ENCODE results near the gene CNTNAP2.

Gene CNTNAP2

DNA sequence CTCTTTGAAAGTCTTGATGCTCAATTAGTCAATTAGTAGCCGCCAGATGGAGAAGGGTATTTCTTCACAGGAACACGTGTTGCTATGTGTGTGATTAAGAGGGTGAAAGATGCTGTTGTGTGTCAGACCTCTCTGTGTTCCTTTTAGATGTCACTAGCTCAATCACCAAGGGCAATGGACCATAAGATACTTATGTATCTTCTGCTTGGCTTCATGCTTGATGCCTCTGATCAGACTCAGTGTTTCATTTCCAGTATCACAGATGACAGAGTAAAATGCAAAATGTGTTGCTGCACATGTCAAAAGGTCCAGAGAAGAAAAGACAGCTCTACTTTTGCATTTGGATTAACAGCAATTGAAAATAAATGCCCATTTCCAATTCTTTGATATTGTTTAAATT lies 865.9 kb downstream of the CNTNAP2 start:
- H3K4me1 ChIP-seq (ENCODE audit: control insufficient read depth in 1 of 2, insufficient read depth in 2 of 2, low read length in 2 of 2): no peaks in the 10 kb centered on the region
- H4K12ac ChIP-seq (ENCODE audit: low read depth, low read length): no peak overlapping the region
- no peak overlapping the region for H2BK120ac ChIP-seq (ENCODE audit: insufficient read depth, low read length, poor library complexity)
- no peak overlapping the region for H2BK12ac ChIP-seq (ENCODE audit: low read length)
- no peak overlapping the region for H3K27ac ChIP-seq (ENCODE audit: low read depth, low read length)
- no peak overlapping the region for H2AK5ac ChIP-seq (ENCODE audit: low read length)
- no peak overlapping the region for H3K4me2 ChIP-seq (ENCODE audit: low read length)
- no peak overlapping the region for H4K91ac ChIP-seq (ENCODE audit: low read depth, low read length)
- DNase-seq: no peak
- WGBS (ENCODE audit: extremely low coverage, insufficient coverage, insufficient read length): no CpG with 5 or more reads among the region's 2 CpGs
- H3K23ac ChIP-seq (ENCODE audit: low read length): no peak overlapping the region
- H2AFZ ChIP-seq (ENCODE audit: insufficient read depth, low read length, poor library complexity): no peak overlapping the region
- no peak overlapping the region for H3K14ac ChIP-seq (ENCODE audit: low read length)
- H3K9ac ChIP-seq (ENCODE audit: low read length): no peak overlapping the region
- no peaks in the 10 kb centered on the region for H3K79me2 ChIP-seq (ENCODE audit: control insufficient read depth, insufficient read depth, low read length, poor library complexity)
- H4K8ac ChIP-seq (ENCODE audit: low read depth, low read length): no peak overlapping the region
- no peak overlapping the region for H3K4me3 ChIP-seq (ENCODE audit: low read depth, low read length)
- H3K4ac ChIP-seq (ENCODE audit: low read depth, low read length): no peak overlapping the region
- H3K18ac ChIP-seq (ENCODE audit: low read length): no peak overlapping the region
- no peaks in the 10 kb centered on the region for H3K79me1 ChIP-seq (ENCODE audit: low read length)
- H3K9me3 ChIP-seq (ENCODE audit: insufficient read depth, low read depth, low read length): no peaks in the 10 kb centered on the region
- H3K27me3 ChIP-seq (ENCODE audit: insufficient read depth, low read length): no peaks in the 10 kb centered on the region
- H2BK5ac ChIP-seq (ENCODE audit: low read depth, low read length, poor library complexity): no peak overlapping the region
- H3K36me3 ChIP-seq (ENCODE audit: control insufficient read depth in 1 of 2, insufficient read depth in 2 of 2, low read length in 2 of 2): no peaks in the 10 kb centered on the region

DNA sequence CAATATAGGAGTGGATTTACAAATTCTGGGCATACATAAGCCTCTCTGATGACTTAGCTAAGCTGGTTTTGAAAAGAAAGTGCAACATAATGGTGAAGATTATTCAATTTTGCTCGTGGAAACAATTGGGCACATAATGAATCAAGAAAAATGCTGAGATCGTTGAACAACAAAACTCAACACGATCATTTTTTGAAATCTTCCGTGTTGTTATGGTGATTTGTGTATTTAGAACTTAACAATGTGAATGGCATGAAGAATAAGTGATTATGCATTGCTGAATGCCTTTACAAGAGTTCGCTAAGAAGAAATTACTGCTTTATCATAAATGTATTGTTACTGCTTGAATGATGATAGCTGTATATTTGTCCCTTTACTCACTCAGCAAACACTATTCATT lies 875.0 kb downstream of the CNTNAP2 start:
- no peak for DNase-seq
- no peak overlapping the region for H4K91ac ChIP-seq (ENCODE audit: low read depth, low read length)
- no peaks in the 10 kb centered on the region for H3K4me1 ChIP-seq (ENCODE audit: control insufficient read depth in 1 of 2, insufficient read depth in 2 of 2, low read length in 2 of 2)
- no peak overlapping the region for H3K4me2 ChIP-seq (ENCODE audit: low read length)
- no peak overlapping the region for H2BK120ac ChIP-seq (ENCODE audit: insufficient read depth, low read length, poor library complexity)
- H3K79me1 ChIP-seq (ENCODE audit: low read length): no peaks in the 10 kb centered on the region
- H2AK5ac ChIP-seq (ENCODE audit: low read length): no peak overlapping the region
- H3K4ac ChIP-seq (ENCODE audit: low read depth, low read length): no peak overlapping the region
- H2AFZ ChIP-seq (ENCODE audit: insufficient read depth, low read length, poor library complexity): no peak overlapping the region
- no CpG with 5 or more reads among the region's 5 CpGs for WGBS (ENCODE audit: extremely low coverage, insufficient coverage, insufficient read length)
- H3K14ac ChIP-seq (ENCODE audit: low read length): no peak overlapping the region
- no peak overlapping the region for H3K9ac ChIP-seq (ENCODE audit: low read length)
- H3K27ac ChIP-seq (ENCODE audit: low read depth, low read length): no peak overlapping the region
- H3K23ac ChIP-seq (ENCODE audit: low read length): no peak overlapping the region
- H3K9me3 ChIP-seq (ENCODE audit: insufficient read depth, low read depth, low read length): no peaks in the 10 kb centered on the region
- no peak overlapping the region for H2BK5ac ChIP-seq (ENCODE audit: low read depth, low read length, poor library complexity)
- no peaks in the 10 kb centered on the region for H3K79me2 ChIP-seq (ENCODE audit: control insufficient read depth, insufficient read depth, low read length, poor library complexity)
- no peak overlapping the region for H4K12ac ChIP-seq (ENCODE audit: low read depth, low read length)
- no peak overlapping the region for H3K18ac ChIP-seq (ENCODE audit: low read length)
- no peak overlapping the region for H2BK12ac ChIP-seq (ENCODE audit: low read length)
- no peak overlapping the region for H4K8ac ChIP-seq (ENCODE audit: low read depth, low read length)
- H3K36me3 ChIP-seq (ENCODE audit: control insufficient read depth in 1 of 2, insufficient read depth in 2 of 2, low read length in 2 of 2): no peaks in the 10 kb centered on the region
- no peak overlapping the region for H3K4me3 ChIP-seq (ENCODE audit: low read depth, low read length)
- H3K27me3 ChIP-seq (ENCODE audit: insufficient read depth, low read length): no peaks in the 10 kb centered on the region

DNA sequence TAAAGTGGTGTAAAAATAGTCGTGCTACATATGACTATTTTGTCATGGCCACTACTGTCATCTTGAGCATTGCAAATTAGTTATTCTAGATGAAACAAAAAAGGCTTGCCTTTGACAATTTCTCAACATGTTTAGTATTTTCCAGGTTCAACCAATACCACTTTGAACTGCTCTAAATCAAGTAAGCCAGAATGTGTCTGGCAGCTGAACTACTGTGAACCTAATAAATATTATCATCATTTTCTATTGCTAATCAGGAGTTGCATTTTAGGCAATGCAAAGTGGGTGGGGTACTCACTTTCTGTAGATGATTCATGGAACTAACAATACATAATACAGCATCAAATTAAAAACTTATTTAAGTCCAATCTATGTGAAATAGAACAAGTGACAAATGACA lies 877.2 kb downstream of the CNTNAP2 start:
- H3K4ac ChIP-seq (ENCODE audit: low read depth, low read length): no peak overlapping the region
- no peaks in the 10 kb centered on the region for H3K4me1 ChIP-seq (ENCODE audit: control insufficient read depth in 1 of 2, insufficient read depth in 2 of 2, low read length in 2 of 2)
- no peak overlapping the region for H3K9ac ChIP-seq (ENCODE audit: low read length)
- H3K18ac ChIP-seq (ENCODE audit: low read length): no peak overlapping the region
- no peak overlapping the region for H3K4me3 ChIP-seq (ENCODE audit: low read depth, low read length)
- H3K27ac ChIP-seq (ENCODE audit: low read depth, low read length): no peak overlapping the region
- no peak for DNase-seq
- no peaks in the 10 kb centered on the region for H3K79me2 ChIP-seq (ENCODE audit: control insufficient read depth, insufficient read depth, low read length, poor library complexity)
- H4K8ac ChIP-seq (ENCODE audit: low read depth, low read length): no peak overlapping the region
- H2AK5ac ChIP-seq (ENCODE audit: low read length): no peak overlapping the region
- H3K4me2 ChIP-seq (ENCODE audit: low read length): no peak overlapping the region
- H3K9me3 ChIP-seq (ENCODE audit: insufficient read depth, low read depth, low read length): no peaks in the 10 kb centered on the region
- H3K27me3 ChIP-seq (ENCODE audit: insufficient read depth, low read length): no peaks in the 10 kb centered on the region
- H3K79me1 ChIP-seq (ENCODE audit: low read length): no peaks in the 10 kb centered on the region
- WGBS (ENCODE audit: extremely low coverage, insufficient coverage, insufficient read length): no CpG with 5 or more reads among the region's 1 CpG
- no peak overlapping the region for H2BK12ac ChIP-seq (ENCODE audit: low read length)
- no peak overlapping the region for H4K12ac ChIP-seq (ENCODE audit: low read depth, low read length)
- H3K36me3 ChIP-seq (ENCODE audit: control insufficient read depth in 1 of 2, insufficient read depth in 2 of 2, low read length in 2 of 2): no peaks in the 10 kb centered on the region
- no peak overlapping the region for H4K91ac ChIP-seq (ENCODE audit: low read depth, low read length)
- H2BK120ac ChIP-seq (ENCODE audit: insufficient read depth, low read length, poor library complexity): no peak overlapping the region
- no peak overlapping the region for H2BK5ac ChIP-seq (ENCODE audit: low read depth, low read length, poor library complexity)
- no peak overlapping the region for H2AFZ ChIP-seq (ENCODE audit: insufficient read depth, low read length, poor library complexity)
- no peak overlapping the region for H3K14ac ChIP-seq (ENCODE audit: low read length)
- no peak overlapping the region for H3K23ac ChIP-seq (ENCODE audit: low read length)

DNA sequence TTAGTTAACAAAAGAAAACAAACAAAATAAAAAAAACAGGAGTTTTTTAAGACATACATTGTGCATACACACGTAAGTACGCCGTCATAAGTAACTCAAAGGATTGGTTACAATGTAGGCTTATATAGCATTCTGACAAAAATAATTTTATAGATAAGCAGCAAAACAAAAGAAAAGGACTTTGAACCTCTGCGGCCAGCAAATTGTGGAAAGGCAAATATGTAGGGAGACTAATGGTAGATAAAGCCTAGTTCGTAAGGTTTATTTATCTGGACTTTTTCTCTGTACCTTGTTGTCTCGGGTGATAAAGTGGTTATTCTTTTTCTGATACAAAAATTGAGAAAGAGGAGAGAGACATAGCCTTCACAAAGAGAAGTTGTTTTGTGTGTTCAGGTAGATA lies 891.9 kb downstream of the CNTNAP2 start:
- Histone ChIP-seq H3K9me3 (ENCODE audit: insufficient read depth, low read depth, low read length) (no peaks in the 10 kb centered on the region), H3K23ac (ENCODE audit: low read length) (no peak overlapping the region), H2BK12ac (ENCODE audit: low read length) (no peak overlapping the region), H2BK120ac (ENCODE audit: insufficient read depth, low read length, poor library complexity) (no peak overlapping the region), H3K18ac (ENCODE audit: low read length) (no peak overlapping the region), H2BK5ac (ENCODE audit: low read depth, low read length, poor library complexity) (no peak overlapping the region), H3K4ac (ENCODE audit: low read depth, low read length) (no peak overlapping the region), H3K4me2 (ENCODE audit: low read length) (no peak overlapping the region), H4K12ac (ENCODE audit: low read depth, low read length) (no peak overlapping the region), H3K27me3 (ENCODE audit: insufficient read depth, low read length) (no peaks in the 10 kb centered on the region), H4K8ac (ENCODE audit: low read depth, low read length) (no peak overlapping the region), H3K9ac (ENCODE audit: low read length) (no peak overlapping the region), H3K4me3 (ENCODE audit: low read depth, low read length) (no peak overlapping the region), H2AFZ (ENCODE audit: insufficient read depth, low read length, poor library complexity) (no peak overlapping the region), H3K14ac (ENCODE audit: low read length) (no peak overlapping the region), H2AK5ac (ENCODE audit: low read length) (no peak overlapping the region), H3K36me3 (ENCODE audit: control insufficient read depth in 1 of 2, insufficient read depth in 2 of 2, low read length in 2 of 2) (no peaks in the 10 kb centered on the region), H3K79me1 (ENCODE audit: low read length) (no peaks in the 10 kb centered on the region), H4K91ac (ENCODE audit: low read depth, low read length) (no peak overlapping the region), H3K79me2 (ENCODE audit: control insufficient read depth, insufficient read depth, low read length, poor library complexity) (no peaks in the 10 kb centered on the region), H3K27ac (ENCODE audit: low read depth, low read length) (no peak overlapping the region), H3K4me1 (ENCODE audit: control insufficient read depth in 1 of 2, insufficient read depth in 2 of 2, low read length in 2 of 2) (no peaks in the 10 kb centered on the region)
- WGBS (ENCODE audit: extremely low coverage, insufficient coverage, insufficient read length): no CpG with 5 or more reads among the region's 6 CpGs
- DNase-seq: no peak

DNA sequence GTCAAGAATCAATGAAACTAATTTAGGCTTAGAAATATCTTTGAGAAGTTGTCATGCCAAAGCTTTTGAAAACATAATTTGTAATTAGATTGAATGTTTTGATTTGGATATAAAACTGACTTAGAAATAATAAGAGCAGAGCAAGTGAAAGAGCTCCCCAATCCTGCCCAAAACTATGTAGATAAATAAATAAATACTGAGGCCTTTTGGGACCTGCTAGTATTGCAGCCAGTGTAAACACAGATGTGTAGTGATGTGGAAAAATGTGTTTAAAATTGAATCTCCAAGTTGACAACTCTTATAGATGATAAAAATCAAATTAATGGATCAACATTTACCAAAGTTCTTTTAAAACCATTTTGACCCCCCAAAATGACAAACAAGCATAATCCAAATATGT lies 896.1 kb downstream of the CNTNAP2 start:
- Histone ChIP-seq H3K36me3 (ENCODE audit: control insufficient read depth in 1 of 2, insufficient read depth in 2 of 2, low read length in 2 of 2) (no peaks in the 10 kb centered on the region), H3K14ac (ENCODE audit: low read length) (no peak overlapping the region), H3K27ac (ENCODE audit: low read depth, low read length) (no peak overlapping the region), H4K8ac (ENCODE audit: low read depth, low read length) (no peak overlapping the region), H3K18ac (ENCODE audit: low read length) (no peak overlapping the region), H3K4me1 (ENCODE audit: control insufficient read depth in 1 of 2, insufficient read depth in 2 of 2, low read length in 2 of 2) (no peaks in the 10 kb centered on the region), H3K4me2 (ENCODE audit: low read length) (no peak overlapping the region), H3K9ac (ENCODE audit: low read length) (no peak overlapping the region), H2BK5ac (ENCODE audit: low read depth, low read length, poor library complexity) (no peak overlapping the region), H3K79me1 (ENCODE audit: low read length) (no peaks in the 10 kb centered on the region), H3K27me3 (ENCODE audit: insufficient read depth, low read length) (no peaks in the 10 kb centered on the region), H3K9me3 (ENCODE audit: insufficient read depth, low read depth, low read length) (no peaks in the 10 kb centered on the region), H2AK5ac (ENCODE audit: low read length) (no peak overlapping the region), H2BK12ac (ENCODE audit: low read length) (no peak overlapping the region), H3K4ac (ENCODE audit: low read depth, low read length) (no peak overlapping the region), H3K4me3 (ENCODE audit: low read depth, low read length) (no peak overlapping the region), H2AFZ (ENCODE audit: insufficient read depth, low read length, poor library complexity) (no peak overlapping the region), H3K79me2 (ENCODE audit: control insufficient read depth, insufficient read depth, low read length, poor library complexity) (no peaks in the 10 kb centered on the region), H2BK120ac (ENCODE audit: insufficient read depth, low read length, poor library complexity) (no peak overlapping the region), H3K23ac (ENCODE audit: low read length) (no peak overlapping the region), H4K91ac (ENCODE audit: low read depth, low read length) (no peak overlapping the region), H4K12ac (ENCODE audit: low read depth, low read length) (no peak overlapping the region)
- DNase-seq: no peak
